GM12874 (cell line): ENCODE data around the gene SLC35B1.

Source experiments
- CTCF ChIP-seq: IDR thresholded peaks from 2 replicates; pipeline ENCODE4 v1.5.1; 2011; ENCODE audit warnings: low read depth, mild to moderate bottlenecking, control low read depth, low read length, moderate library complexity; ENCODE audit not compliant: insufficient read depth

SLC35B1 gene

GRCh38 chr17:49741692-49742076 lies 33.9 kb upstream of the SLC35B1 start:
- no peak for TF ChIP-seq CTCF

GRCh38 chr17:49741009-49741691 lies 33.4 kb upstream of the SLC35B1 start:
- no peak for TF ChIP-seq CTCF

GRCh38 chr17:49739641-49740271 lies 32.0 kb upstream of the SLC35B1 start:
- TF ChIP-seq CTCF, result no peak

- no peak for TF ChIP-seq CTCF
Measured at GRCh38 chr17:49738456-49739163, 30.8 kb upstream of the SLC35B1 start.

GRCh38 chr17:49734515-49735490 lies 27.0 kb upstream of the SLC35B1 start:
- TF ChIP-seq CTCF, result no peak

- TF ChIP-seq CTCF, result no peak
Measured at GRCh38 chr17:49731435-49731831, 23.7 kb upstream of the SLC35B1 start.
